HPDE6-E6E7 (cell line): Measurements from ENCODE around the gene PHAX.
A peak's percentile ranks its signal among the peaks of the same experiment; 100 is the strongest.
"Not testable (repeated sequence)": the region's sequence is repeated elsewhere in the genome, so short reads cannot be mapped to it uniquely, and the experiment has no call there.

Experiments
- DNase-seq: peaks from one replicate; pipeline ENCODE4 v3.0.0; 2011; ENCODE audit warnings: missing footprints; ENCODE audit errors: extremely low spot score

Gene PHAX

GRCh38 chr5:126656401-126657007 lies 55.8 kb downstream of the PHAX start:
- peak; percentile 20 for DNase-seq

- no peak for DNase-seq
Observed at GRCh38 chr5:126658561-126658960, 57.8 kb downstream of the PHAX start.

DNA sequence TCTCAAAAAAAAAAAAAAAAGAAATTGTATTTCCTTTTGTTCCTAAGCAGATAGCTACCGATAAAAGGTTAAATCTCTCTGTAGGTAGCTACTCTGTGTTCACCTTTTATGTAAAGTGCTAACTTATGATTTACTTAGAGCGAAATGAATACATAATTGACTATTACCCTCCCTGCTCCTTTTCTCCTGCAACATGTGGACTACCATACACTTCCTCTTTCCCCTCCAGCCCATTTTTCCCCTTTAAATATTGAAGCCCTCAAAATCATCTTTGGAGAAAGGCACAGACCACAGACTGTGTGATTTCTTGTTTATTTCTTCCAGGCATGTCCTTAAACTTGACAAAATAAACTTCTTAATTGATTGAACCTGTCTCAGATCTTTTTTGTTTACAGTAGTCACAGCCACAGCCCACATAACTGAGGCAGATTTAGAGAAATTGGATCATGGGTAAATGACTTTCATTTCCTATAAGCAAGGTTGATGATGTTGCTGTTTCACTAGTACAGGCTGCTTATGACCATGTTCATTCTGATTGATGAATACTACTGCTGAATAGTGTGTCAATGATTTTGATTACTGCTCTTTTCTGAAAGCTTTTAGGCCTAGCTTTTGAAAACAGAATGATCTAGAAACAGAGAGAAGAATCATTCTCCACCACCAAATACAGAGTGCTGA lies 59.2 kb downstream of the PHAX start:
- no peak for DNase-seq

DNA sequence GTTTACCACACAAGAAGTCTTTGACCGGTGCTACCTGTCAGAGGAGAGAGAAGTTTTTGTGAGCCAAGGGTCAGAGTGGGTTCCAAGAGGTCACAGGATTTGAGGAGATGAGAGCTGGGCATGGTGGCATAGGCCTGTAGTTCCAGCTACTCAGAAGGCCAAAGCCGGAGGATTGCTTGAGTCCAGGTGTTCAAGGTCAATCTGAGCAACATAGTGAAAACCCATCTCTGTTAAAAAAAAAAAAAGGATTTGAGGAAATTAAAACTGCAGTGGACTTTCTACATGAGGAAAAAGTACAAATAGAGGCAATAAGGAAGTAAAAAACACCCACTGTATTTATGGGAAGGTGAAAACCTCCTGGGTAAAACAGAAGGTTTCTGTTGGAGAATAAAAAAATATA lies 63.8 kb downstream of the PHAX start:
- no peak for DNase-seq

DNA sequence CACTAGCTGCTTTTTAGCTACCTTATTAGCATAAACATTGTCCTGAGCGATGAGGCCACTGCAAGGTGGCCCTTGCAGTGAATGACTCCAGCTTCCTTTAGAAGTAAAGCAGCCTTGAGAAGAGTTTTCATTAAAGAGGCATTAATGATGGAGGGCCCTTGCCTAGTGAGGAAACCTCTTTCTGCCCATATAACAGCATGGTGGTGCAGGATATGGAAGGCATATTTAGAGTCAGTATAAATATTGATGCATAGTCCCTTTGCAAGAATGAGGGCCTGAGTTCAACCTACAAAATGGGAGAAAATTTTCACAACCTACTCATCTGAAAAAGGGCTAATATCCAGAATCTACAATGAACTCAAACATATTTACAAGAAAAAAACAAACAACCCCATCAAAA lies 69.4 kb downstream of the PHAX start:
- DNase-seq: not testable (repeated sequence)

GRCh38 chr5:126671681-126672080 lies 70.9 kb downstream of the PHAX start:
- DNase-seq: not testable (repeated sequence)

DNA sequence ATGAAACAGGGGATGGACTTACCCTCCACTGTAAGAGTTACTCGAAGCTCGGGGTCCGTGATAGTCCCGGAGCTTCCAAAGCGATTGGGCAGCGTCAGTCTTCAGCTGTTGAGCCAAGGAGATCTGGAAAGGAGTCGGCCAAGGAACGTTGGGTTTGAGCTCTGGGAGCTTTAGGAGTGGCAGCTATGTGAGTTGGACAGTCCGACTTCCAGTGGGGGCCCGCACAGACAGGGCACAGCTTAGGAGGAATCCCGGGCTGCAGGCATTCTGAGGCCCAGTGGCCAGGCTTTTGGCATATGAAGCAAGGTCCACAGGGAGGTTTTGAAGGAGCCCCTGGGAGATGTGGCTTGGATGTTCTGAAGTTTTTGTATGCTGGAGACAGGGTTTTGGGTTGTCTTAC lies 72.7 kb downstream of the PHAX start:
- no peak for DNase-seq

DNA sequence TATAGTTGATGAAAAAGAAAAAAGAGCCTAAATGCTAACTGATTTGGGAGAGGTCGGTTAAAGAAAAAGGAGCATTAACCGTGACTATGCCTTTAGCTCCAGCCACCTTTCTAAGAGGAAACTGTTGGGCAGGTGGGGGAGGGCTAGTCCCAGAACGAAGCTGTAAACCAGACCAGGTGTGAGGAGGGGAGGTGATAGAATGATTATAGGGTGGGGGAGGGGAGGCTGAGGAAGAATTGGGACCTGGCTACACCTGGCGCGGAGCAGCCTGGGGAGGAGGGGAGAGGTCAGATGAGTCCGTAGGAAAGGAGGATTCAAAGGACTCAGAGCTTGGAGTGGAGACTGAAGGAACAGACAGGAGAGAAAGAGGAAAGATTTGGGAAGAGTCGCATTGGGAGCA lies 73.4 kb downstream of the PHAX start:
- DNase-seq: no peak

DNA sequence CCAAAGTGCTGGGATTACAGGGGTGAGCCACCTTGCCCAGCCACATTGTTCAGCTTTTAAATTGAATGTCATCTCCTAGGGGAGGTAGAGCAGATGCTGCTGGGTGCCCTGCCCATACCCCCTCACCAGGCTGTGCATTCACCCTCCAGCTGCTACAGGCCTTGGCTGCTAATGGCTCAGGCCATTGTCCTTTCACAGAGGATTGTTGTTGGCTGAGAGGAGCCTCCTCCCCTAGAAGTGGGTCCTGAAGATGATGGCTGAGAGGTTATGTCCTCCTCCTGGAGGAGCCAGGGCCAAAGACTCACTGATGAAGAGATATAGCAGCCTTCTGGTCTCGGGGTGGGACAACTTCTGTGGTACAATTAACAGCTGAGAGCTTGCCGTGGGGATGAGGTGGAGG lies 74.6 kb downstream of the PHAX start:
- no peak for DNase-seq

GRCh38 chr5:126676195-126676624 lies 75.5 kb downstream of the PHAX start:
- DNase-seq: peak; percentile 89
